GM23338 (cell line): ENCODE measurements around the gene ZNF780B. TPM values are rescaled to one million over a fixed set of nuclear protein-coding genes. Genes with fewer than 3 reads are reported as not detected.
A peak's percentile ranks its signal among the peaks of the same experiment; 100 is the strongest.

Experiments
- CREB1 ChIP-seq: fragments of 250-450 bp; sonication (Bioruptor Pico); IDR thresholded peaks from 2 replicates; pipeline ENCODE4 v1.5.0; 2020; ENCODE audit warnings: low read depth, mild to moderate bottlenecking, moderate library complexity
- JUNB ChIP-seq: IDR thresholded peaks from one replicate; pipeline ENCODE4 v1.6.1; 2016; ENCODE audit warnings: antibody characterized with exemption; ENCODE audit not compliant: unreplicated experiment
- POLR2AphosphoS5 ChIP-seq: IDR thresholded peaks from 2 replicates; pipeline ENCODE4 v1.6.1; 2016; ENCODE audit warnings: antibody characterized with exemption, low read depth
- ZNF331 ChIP-seq: fragments of 250-450 bp; sonication (Bioruptor Pico); IDR thresholded peaks from 2 replicates; pipeline ENCODE4 v1.5.0; 2020; ENCODE audit warnings: low read depth, mild to moderate bottlenecking, moderate library complexity
- polyA plus RNA-seq: library from polyadenylated mRNA; unstranded; fragments of >200 nt; fragmentation: Nextera tagmentation; extraction: Ambion mirVana; gene quantifications from 2 replicates; pipeline ENCODE4 v1.2.1, GENCODE V29; 2016
- total RNA-seq: library from RNA; depleted of rRNA; stranded (reverse); fragments of >200 nt; shearing (Covaris generic); gene quantifications from 2 replicates; pipeline ENCODE4 v1.2.3, GENCODE V29; 2014
- TF ChIP-seq, protein P1 (sequence below): fragments of 250-450 bp; sonication (Bioruptor Pico); IDR thresholded peaks from 2 replicates; pipeline ENCODE4 v1.5.0; 2020; ENCODE audit warnings: mild to moderate bottlenecking, moderate library complexity
- TF ChIP-seq, protein P2 (sequence below): IDR thresholded peaks from one replicate; pipeline ENCODE4 v1.6.1; 2018; ENCODE audit warnings: antibody characterized with exemption; ENCODE audit not compliant: unreplicated experiment

ZNF780B gene
- total and polyA plus RNA-seq, 2 experiments from 2014 or later, result 4.9 to 11.0 TPM

DNA sequence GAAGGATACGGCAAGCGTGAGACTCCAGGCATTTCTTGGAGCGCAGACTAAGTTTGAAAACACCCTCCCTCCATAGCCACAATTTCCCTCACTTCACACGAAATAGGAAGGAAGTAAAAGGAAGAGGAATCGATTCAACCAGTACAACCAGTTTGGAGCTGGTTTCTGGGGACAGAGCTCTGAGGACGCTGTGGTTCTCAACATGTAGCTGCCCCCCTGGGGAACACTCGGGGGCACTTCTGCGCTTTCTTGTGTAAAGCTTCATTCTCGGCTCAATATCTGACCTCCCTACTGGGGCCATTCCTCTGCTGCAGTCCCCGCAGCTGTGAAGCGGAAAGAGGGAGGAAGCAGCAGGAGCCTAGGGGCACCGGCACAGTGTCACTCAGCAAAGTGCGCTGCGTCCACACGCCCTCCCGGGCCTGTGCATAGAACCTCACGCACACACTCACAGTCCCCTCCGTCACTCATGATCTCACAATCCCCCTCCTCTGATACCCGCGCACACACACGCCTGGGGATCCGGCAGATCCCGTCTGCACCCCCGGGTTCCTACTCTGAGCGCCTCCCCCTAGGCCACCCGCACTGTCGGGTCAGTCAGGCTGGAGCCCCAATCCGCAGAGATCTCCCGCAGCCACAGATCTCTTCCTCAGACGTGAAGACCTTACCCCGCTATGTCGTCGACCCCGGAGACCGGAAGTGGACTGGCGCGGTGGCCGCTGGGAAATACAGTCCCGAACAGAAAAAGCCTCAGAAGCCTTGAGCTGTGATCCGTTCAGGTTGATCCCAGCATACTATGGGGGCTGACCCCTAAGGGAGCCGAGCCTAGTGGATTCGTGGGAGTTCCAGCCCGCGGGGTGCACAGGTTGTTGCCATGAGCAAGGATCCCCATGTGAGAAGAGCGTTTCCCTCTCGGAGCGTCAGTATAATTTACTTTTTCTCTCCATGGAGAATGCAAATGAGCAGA lies 34.5 kb upstream of the ZNF780B start, which contains the start of gene ZNF780A (continued):
- TF ChIP-seq, protein P1, sequence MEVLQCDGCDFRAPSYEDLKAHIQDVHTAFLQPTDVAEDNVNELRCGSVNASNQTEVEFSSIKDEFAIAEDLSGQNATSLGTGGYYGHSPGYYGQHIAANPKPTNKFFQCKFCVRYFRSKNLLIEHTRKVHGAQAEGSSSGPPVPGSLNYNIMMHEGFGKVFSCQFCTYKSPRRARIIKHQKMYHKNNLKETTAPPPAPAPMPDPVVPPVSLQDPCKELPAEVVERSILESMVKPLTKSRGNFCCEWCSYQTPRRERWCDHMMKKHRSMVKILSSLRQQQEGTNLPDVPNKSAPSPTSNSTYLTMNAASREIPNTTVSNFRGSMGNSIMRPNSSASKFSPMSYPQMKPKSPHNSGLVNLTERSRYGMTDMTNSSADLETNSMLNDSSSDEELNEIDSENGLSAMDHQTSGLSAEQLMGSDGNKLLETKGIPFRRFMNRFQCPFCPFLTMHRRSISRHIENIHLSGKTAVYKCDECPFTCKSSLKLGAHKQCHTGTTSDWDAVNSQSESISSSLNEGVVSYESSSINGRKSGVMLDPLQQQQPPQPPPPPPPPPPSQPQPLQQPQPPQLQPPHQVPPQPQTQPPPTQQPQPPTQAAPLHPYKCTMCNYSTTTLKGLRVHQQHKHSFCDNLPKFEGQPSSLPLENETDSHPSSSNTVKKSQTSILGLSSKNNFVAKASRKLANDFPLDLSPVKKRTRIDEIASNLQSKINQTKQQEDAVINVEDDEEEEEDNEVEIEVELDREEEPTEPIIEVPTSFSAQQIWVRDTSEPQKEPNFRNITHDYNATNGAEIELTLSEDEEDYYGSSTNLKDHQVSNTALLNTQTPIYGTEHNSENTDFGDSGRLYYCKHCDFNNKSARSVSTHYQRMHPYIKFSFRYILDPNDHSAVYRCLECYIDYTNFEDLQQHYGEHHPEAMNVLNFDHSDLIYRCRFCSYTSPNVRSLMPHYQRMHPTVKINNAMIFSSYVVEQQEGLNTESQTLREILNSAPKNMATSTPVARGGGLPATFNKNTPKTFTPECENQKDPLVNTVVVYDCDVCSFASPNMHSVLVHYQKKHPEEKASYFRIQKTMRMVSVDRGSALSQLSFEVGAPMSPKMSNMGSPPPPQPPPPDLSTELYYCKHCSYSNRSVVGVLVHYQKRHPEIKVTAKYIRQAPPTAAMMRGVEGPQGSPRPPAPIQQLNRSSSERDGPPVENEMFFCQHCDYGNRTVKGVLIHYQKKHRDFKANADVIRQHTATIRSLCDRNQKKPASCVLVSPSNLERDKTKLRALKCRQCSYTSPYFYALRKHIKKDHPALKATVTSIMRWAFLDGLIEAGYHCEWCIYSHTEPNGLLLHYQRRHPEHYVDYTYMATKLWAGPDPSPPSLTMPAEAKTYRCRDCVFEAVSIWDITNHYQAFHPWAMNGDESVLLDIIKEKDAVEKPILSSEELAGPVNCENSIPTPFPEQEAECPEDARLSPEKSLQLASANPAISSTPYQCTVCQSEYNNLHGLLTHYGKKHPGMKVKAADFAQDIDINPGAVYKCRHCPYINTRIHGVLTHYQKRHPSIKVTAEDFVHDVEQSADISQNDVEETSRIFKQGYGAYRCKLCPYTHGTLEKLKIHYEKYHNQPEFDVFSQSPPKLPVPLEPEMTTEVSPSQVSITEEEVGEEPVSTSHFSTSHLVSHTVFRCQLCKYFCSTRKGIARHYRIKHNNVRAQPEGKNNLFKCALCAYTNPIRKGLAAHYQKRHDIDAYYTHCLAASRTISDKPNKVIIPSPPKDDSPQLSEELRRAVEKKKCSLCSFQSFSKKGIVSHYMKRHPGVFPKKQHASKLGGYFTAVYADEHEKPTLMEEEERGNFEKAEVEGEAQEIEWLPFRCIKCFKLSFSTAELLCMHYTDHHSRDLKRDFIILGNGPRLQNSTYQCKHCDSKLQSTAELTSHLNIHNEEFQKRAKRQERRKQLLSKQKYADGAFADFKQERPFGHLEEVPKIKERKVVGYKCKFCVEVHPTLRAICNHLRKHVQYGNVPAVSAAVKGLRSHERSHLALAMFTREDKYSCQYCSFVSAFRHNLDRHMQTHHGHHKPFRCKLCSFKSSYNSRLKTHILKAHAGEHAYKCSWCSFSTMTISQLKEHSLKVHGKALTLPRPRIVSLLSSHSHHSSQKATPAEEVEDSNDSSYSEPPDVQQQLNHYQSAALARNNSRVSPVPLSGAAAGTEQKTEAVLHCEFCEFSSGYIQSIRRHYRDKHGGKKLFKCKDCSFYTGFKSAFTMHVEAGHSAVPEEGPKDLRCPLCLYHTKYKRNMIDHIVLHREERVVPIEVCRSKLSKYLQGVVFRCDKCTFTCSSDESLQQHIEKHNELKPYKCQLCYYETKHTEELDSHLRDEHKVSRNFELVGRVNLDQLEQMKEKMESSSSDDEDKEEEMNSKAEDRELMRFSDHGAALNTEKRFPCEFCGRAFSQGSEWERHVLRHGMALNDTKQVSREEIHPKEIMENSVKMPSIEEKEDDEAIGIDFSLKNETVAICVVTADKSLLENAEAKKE (CRISPR knock-in tag), result no peak
- TF ChIP-seq CREB1 (peak; percentile 61; the same call in 1 of the 2 replicates), POLR2AphosphoS5 (peak; percentile 78), ZNF331 (CRISPR knock-in tag) (no peak), JUNB (no peak)
- TF ChIP-seq, protein P2, sequence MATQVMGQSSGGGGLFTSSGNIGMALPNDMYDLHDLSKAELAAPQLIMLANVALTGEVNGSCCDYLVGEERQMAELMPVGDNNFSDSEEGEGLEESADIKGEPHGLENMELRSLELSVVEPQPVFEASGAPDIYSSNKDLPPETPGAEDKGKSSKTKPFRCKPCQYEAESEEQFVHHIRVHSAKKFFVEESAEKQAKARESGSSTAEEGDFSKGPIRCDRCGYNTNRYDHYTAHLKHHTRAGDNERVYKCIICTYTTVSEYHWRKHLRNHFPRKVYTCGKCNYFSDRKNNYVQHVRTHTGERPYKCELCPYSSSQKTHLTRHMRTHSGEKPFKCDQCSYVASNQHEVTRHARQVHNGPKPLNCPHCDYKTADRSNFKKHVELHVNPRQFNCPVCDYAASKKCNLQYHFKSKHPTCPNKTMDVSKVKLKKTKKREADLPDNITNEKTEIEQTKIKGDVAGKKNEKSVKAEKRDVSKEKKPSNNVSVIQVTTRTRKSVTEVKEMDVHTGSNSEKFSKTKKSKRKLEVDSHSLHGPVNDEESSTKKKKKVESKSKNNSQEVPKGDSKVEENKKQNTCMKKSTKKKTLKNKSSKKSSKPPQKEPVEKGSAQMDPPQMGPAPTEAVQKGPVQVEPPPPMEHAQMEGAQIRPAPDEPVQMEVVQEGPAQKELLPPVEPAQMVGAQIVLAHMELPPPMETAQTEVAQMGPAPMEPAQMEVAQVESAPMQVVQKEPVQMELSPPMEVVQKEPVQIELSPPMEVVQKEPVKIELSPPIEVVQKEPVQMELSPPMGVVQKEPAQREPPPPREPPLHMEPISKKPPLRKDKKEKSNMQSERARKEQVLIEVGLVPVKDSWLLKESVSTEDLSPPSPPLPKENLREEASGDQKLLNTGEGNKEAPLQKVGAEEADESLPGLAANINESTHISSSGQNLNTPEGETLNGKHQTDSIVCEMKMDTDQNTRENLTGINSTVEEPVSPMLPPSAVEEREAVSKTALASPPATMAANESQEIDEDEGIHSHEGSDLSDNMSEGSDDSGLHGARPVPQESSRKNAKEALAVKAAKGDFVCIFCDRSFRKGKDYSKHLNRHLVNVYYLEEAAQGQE, result no peak
